GM04504 (cell line): ENCODE data around the gene ANKRD12.

Experiments used
- DNase-seq: peaks from one replicate; pipeline ENCODE4 v3.0.0-alpha.2; 2012; ENCODE audit warnings: low read depth

The ANKRD12 gene

GRCh38 chr18:9106800-9107584 is 29.6 kb upstream of the ANKRD12 start:
- DNase-seq, result no peak

GRCh38 chr18:9108911-9109310 is 27.7 kb upstream of the ANKRD12 start:
- DNase-seq, result no peak

DNA sequence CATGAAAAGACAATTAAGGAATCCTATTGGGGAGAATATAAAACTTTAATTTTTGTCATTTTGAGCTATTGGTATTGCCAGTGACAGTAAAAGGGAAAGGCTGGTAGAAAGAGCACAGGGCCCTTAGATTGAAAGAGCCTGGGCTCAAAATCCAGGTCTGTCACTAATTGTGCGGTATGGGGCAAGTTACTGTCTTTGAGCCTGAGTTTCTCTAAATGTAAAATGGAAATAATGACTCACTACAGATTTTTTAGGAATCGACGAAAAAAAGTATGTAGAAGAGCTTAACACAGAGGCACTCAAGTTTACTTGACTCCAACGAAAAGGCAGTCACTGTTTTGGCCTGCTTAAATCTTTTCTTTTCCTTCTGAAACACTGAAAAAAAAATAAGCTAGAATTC is 27.1 kb upstream of the ANKRD12 start:
- DNase-seq, result no peak

- DNase-seq, result no peak
Measured at GRCh38 chr18:9113468-9114149, 23.0 kb upstream of the ANKRD12 start.

DNA sequence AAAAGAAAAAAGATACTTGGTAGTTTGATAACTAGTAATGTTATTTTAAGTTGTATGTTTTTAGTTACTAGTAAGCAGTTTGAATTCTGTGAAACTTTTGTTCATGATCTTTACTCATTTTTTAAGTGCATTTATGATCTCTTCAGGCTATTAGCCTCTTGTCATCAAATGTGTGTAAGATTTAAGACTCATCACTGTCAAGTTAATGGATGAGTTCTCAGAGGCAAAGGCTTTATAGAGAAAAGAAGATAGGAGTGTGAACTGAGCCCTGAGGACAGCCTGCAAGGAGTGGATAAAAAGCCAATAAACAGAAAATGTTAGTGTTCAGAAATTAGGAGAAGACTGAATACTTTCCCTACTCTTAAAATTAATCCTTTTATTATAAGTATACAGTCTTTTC is 20.6 kb upstream of the ANKRD12 start:
- no peak for DNase-seq

DNA sequence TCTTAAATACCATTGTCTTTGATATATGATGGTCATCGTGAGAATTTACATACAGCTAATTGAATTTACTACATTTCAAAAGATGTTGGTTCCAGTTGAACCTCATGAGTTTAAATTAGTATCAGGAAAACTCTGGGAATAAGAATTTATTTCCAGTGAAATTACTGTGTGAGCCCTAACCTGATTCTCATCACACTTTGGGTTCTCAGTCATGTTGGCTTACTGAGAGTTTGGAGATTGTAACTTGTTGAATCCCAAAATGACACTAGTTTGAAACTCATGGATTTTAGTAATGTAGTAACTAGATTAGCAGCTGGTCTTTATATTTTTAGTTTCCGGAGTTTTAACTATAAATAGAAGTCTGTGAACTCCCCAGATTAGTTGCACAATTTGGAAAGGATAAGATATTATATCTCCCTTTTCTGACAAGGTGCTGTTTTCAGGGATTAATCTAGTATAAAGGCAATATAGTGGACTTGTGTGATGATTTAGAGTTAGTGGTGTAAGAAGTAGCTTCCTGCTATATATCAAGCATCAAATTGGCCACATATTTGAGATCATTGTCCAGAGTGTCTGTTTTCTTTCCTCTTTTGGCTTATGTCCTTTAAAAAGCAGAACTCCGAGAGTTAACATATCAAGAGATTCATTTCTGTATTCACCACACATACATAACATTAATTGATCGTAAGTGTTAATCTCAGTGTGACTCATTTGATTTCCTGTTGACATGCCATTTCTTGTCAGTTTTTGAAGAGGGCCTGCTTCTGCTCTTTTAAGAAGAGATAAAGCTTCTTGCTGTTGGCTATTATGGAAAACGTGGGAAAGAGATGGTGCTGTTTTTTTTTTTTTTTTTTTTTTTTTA is 18.4 kb upstream of the ANKRD12 start:
- DNase-seq, result no peak

GRCh38 chr18:9120796-9121195 is 15.8 kb upstream of the ANKRD12 start:
- no peak for DNase-seq

DNA sequence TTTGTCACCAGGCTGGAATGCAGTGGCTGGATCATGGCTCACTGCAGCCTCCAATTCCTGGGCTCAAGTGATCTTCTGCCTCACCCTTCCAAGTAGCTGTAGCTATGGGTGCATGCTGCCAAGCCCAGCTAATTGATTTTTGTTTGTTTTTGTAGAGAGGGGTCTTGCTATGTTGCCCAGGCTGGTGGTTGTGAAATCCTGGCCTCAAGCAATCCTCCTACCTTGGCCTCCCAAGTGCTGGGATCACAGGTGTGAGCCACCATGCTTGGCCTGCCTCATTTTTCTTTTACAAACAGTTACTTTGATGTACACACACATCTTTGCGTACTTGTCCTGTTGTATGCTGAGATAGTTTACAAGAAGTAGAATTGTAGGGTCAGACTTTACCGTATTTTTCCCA is 13.1 kb upstream of the ANKRD12 start:
- no peak for DNase-seq

- DNase-seq, result no peak
Measured at GRCh38 chr18:9124824-9125223, 11.8 kb upstream of the ANKRD12 start.

DNA sequence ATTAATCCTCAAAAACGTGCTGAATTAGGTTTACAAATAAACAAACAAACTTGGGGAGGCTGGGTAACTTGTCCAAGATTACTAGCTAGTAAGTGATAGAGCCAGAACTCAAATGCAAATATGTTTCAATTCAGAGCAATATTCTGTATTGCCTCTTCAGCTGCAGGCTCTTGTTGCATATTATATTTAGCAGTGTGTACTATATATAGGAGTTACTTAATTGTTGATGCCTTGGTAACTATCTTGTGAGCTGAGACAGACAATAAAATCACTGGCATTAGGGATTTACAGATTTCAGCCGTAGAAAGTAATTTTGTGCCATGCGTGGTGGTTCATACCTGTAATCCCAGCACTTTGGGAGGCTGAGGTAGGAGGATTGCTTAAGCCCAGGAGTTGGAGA is 10.2 kb upstream of the ANKRD12 start:
- no peak for DNase-seq

DNA sequence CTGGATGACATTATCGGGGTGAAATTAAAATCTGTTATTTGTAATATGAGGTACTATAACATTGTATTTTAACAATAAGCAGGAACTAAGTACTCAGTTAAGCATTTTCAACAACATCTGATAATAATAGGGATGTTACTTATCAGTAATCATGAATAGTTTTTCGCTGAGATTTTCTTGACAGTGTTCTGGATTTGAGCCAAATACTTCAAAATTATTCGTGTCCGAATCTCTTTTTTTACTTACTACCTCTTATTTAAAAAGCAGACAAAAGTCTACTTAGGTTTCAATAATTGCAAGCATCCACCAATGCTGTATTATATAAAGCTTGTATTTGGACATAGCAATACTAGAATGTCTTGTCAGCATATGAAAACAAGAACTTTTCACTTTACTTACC is 6.4 kb upstream of the ANKRD12 start:
- DNase-seq, result no peak

DNA sequence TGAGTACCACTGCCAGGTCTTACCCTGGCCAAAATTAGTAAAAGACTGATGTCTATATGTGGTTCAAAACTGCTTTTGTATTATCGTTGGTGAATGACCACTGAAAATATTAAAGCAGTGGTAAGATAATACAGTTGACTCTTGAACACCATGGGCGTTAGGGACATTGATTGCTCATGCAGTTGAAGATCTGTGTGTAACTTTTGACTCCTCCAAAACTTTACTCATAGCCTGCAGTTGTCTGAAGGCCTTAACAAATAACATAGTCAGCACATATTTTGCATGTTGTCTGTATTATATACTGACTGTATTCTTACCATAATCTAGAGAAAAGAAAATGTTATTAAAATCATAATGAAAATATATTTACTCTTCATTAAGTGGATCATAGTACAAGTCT is 5.8 kb upstream of the ANKRD12 start:
- DNase-seq, result no peak

- no peak for DNase-seq
Measured at GRCh38 chr18:9132628-9133027, 4.0 kb upstream of the ANKRD12 start.

- DNase-seq, result no peak
Measured at GRCh38 chr18:9133225-9133624, 3.4 kb upstream of the ANKRD12 start.

- DNase-seq, result no peak
Measured at GRCh38 chr18:9135081-9135911, 1.3 kb upstream of the ANKRD12 start.

DNA sequence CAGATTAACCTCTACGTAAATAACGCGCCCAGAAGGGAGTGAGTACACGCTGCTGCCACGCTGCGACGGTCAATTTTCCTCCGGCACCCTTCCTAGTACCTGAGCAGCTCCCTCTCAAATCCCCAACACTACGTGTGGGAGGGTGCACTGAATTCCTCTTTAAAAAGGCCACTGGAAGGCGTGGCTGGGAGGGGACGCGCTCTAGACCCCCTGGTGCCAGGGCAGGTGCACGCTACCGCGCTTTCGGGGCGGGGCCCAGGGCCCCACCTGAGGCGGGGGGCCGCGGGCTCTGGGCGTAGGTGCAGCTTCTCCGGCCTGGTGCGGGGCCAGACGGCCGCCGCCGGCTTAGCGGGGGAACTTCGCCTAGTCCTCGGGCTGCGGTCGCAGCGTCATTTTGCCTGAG is 668 bp upstream of the ANKRD12 start:
- no peak for DNase-seq

DNA sequence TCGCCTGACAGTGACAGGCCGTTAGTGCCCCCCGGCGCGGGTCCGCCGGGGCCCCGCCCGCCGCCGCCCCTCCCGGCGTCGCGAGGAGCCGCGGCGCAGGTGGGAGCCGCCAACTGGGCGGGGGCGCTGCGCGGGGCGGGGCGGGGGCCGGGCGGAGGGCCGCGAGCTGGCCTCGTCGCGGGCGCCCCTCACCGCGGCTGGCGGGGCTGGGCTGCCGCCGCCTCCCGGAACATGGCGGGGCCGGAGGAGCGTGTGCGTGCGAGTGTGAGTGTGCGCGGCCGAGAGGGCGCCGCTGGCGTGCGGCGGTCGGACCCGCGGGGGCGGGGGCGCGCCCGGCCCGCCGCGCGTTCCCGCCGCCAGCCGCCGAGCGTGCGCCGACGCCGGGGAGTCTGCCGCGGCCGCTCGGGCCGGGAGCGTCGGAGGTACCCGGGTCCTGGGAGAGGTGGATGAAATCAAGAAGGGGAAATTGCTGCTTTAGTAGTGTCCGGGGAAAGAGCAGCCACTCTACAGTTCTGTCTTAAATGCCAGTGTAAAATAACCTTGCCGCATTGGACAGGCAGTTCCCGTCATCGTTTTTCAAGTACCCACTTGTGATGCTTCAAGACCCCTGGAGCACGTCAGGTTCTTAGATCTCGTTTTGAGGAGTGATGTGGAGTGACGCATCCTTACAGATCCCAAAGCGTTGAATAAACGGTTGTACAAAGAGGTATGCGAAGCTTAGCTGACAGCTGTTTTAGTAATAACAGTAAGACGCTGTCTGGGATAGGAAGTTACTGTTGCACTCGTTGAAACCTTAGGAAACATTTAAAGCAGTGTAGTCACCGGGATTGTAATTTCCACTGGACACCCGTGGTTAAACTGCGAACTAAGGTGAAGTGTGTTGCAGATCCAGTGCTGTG is 836 bp downstream of the ANKRD12 start:
- no peak for DNase-seq

DNA sequence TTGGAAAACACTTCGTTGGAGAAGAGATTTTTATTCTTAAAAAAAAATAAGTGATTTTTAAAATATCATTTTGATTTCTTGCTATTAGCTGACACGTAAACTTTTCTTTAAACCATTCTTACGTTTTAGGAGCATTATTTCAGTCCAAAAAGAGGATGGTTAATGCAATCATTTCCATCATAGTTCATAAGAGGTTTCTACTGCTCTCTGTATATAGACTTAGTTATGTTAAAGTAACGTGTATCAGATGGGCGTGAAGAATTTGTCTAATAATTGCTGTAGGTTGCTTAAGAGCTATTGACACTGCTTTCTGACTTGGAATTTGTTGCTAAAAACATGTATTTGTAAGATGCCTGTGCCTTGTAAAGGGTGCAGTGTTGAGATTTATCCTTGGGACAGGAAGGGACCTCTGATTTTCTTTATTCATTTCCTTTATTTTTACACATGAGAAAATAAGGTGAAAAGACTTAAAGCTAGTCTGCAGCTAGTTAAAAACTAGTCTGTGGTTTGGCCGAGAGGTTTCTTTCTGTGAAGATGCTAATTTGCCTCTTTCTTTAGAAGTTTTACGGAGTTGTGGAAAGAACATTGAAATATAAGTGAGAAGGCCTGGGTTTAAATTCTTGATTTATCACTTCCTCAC is 2.9 kb downstream of the ANKRD12 start:
- no peak for DNase-seq

GRCh38 chr18:9140381-9140780 is 3.8 kb downstream of the ANKRD12 start:
- DNase-seq, result no peak

DNA sequence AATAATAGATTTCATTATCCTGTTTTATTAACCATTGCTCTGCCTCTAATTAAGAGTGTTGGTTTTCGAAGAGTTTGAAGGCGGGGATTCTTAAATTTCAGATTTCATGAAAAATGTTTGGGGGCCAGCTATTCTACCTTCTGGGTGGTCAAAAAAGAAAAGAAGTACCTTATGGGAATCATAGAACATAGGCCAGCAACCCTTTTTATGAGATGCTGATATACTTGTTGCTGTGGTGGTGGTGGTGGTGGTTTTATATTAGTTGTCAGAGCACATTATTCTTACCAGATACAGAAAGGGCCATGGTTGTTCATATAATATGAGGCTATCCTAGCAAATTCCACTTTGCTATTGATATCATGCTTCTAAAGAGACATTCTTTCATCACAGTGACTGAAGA is 4.4 kb downstream of the ANKRD12 start:
- DNase-seq, result no peak
